ENCODE data around the gene PDE11A. TPM values are rescaled to one million over a fixed set of nuclear protein-coding genes. Genes with fewer than 3 reads are reported as not detected.
A peak's percentile ranks its signal among the peaks of the same experiment; 100 is the strongest.

PDE11A gene
- total RNA-seq: 22.9 to 25.6 TPM (median 23.9 TPM) in 3 replicates

DNA sequence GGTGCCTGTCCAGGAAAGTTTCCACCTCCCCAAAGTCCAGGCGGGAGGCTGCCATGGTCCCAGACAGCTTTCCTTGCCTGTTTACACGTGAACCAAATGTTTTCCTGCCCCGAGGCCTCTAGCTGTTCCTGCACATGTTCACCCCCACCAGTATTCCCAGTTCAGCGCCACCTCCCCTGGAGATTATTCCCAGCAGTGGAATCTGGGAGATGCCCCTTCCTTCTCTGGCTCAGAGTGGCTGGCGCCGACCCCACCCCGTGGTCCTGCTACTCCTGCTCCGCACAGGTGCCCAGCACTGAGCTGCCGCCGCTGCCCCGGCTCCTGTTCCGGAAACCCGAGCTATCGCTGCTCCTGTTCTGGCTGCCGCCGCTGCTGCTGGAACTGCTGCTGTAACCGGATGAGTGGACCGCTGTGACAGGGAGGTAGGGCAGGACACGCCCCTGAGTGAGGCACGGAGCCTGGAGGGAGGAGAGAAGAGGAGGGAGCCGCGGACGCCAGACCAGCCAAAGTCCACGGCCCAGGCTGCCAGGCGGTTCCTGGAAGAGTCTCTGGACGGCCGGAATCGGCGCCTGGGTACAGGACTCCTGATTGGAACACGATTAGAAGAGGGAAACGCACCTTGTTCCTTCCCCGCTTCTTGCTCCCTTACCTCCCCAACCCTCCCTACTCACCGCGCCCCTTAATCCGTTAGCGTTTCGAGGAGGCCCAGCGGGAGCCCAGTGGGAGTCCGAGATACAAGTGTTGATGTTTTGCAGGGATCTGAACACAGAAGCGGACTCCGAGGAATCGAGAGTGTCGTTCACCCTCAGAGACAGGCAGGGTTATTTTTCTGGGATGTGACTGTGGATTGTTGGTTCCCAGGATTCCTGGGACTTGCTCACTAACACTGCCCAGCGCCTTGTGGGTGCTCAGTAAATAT, at the start of gene PDE11A:
Gene PDE11A (minus strand): TSS at position 395 of the 919 bp plus-strand sequence. CDS start 340 bp downstream, at position 55.
- Mint-ChIP-seq H3K4me3 (peak within 1 kb of the TSS; percentile 77), H3K27ac (no peak within 1 kb of the TSS), H3K36me3 (no peaks in the 10 kb centered on the region), H3K27me3 (ENCODE audit: low read depth) (peaks cover 53% of the 10 kb centered on the region), H3K9me3 (no peaks in the 10 kb centered on the region), H3K4me1 (peaks cover 12% of the 10 kb centered on the region)
- peak; percentile 43 to 71 for DNase-seq (ENCODE audit: low spot score in 2 of 2, unreplicated experiment in 2 of 2)
- TF ChIP-seq CTCF (IDR thresholded peaks at IDR 0.05; ENCODE audit: unreplicated experiment): no peak

DNA sequence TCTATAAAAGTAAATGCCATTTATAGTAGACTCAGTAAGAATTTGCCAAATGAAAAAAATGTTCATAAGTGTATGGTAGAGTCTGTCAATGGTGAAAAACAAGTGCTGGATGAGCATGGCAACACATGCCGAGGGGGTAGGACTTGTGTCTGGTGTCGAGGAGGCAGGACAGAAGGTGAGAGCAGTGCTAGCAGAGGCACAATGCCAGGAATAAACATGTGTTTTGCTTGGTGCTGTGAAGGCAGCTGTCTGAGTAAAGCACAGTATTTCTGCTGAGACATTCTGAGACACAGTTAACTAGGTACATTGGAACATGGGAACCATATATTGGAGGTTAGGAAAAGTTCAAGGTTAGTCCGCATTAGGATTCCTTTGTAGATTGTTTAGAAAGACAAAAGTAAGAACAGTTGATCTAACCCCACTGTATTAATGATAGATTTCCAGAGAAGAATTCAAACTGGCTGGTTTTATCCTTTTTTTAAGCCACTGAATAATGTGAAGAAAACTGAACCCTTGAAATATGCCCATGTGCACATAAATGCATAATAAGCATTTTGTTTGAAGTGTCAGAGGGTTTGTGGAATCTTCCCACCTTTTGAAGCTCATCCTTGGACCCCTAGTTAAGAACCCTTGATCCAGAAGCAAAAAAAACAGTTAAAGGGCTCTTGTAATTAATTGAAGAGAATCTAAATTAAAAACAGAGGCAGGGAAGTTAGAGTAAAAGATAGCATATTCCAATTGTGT, 46.8 kb upstream of the PDE11A start:
- Mint-ChIP-seq H3K27me3 (ENCODE audit: low read depth) (no peaks in the 10 kb centered on the region), H3K27ac (no peak overlapping the region), H3K36me3 (peaks cover 7% of the 10 kb centered on the region), H3K4me3 (no peak overlapping the region), H3K9me3 (no peaks in the 10 kb centered on the region), H3K4me1 (no peaks in the 10 kb centered on the region)
- no peak for TF ChIP-seq CTCF (IDR thresholded peaks at IDR 0.05; ENCODE audit: unreplicated experiment)
- DNase-seq (ENCODE audit: low spot score in 2 of 2, unreplicated experiment in 2 of 2): no peak

GRCh38 chr2:178117725-178118124, 45.1 kb upstream of the PDE11A start:
- Mint-ChIP-seq H3K9me3 (no peaks in the 10 kb centered on the region), H3K4me3 (no peak overlapping the region), H3K36me3 (peaks cover 5% of the 10 kb centered on the region), H3K27me3 (ENCODE audit: low read depth) (no peaks in the 10 kb centered on the region), H3K4me1 (peaks cover 8% of the 10 kb centered on the region), H3K27ac (no peak overlapping the region)
- no peak for DNase-seq (ENCODE audit: low spot score in 2 of 2, unreplicated experiment in 2 of 2)
- no peak for TF ChIP-seq CTCF (IDR thresholded peaks at IDR 0.05; ENCODE audit: unreplicated experiment)

DNA sequence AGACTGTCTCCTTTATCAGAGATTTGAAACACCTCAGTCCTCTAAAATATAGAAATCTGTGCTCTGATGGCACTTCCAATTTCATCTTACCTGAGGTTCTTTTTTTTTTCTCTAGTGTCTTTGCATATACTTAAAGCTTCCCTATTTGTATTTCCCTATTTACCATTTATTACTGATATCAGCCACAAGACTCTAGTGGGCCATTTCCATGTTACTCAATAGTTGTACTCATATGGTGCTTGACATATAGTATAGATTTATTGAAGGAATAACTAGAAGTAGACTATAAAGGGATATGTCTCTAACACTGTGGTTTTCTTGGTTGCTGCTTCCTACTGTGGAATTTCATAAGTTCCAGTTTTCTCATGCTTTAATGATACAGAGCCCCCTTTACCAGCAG, 42.7 kb upstream of the PDE11A start:
- Mint-ChIP-seq H3K4me3 (no peak overlapping the region), H3K27ac (no peak overlapping the region), H3K4me1 (peaks cover 8% of the 10 kb centered on the region), H3K27me3 (ENCODE audit: low read depth) (no peaks in the 10 kb centered on the region), H3K36me3 (no peaks in the 10 kb centered on the region), H3K9me3 (no peaks in the 10 kb centered on the region)
- TF ChIP-seq CTCF (IDR thresholded peaks at IDR 0.05; ENCODE audit: unreplicated experiment): no peak
- no peak for DNase-seq (ENCODE audit: low spot score in 2 of 2, unreplicated experiment in 2 of 2)

DNA sequence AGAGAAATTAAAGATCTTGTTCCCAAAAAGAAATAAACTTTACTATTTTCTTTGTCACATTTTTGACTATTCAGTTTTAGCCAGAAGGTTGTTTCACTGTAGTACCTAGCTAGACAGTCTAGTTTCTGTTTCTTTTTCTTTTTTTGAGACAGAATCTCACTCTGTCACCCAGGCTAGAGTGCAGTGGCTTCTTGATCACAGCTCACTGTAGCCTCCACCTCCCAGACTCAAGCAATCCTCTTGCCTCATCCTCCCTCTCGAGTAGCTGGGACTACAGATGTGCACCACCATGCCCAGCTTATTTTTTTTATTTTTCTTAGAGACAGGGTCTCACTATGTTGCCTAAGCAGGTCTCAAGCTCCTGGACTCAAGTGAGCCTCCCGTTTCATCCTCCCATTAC, 41.9 kb upstream of the PDE11A start:
- Mint-ChIP-seq H3K4me3 (peak overlapping the region; percentile 33), H3K4me1 (peaks cover 9% of the 10 kb centered on the region), H3K9me3 (no peaks in the 10 kb centered on the region), H3K27ac (no peak overlapping the region), H3K27me3 (ENCODE audit: low read depth) (no peaks in the 10 kb centered on the region), H3K36me3 (no peaks in the 10 kb centered on the region)
- DNase-seq (ENCODE audit: low spot score in 2 of 2, unreplicated experiment in 2 of 2): no peak
- no peak for TF ChIP-seq CTCF (IDR thresholded peaks at IDR 0.05; ENCODE audit: unreplicated experiment)
